WERI-Rb-1 (cell line): Measurements from ENCODE around the gene NET1.

Experiments
- DNase-seq: peaks from one replicate; pipeline ENCODE4 v3.0.0-alpha.2; 2020
- H3K27ac ChIP-seq: fragments of 250-450 bp; sonication (Bioruptor Pico); 2 replicates; pipeline ENCODE4 v1.5.1; 2020; ENCODE audit warnings: mild to moderate bottlenecking, moderate library complexity
- H3K27me3 ChIP-seq: fragments of 250-450 bp; sonication (Bioruptor Pico); 2 replicates; pipeline ENCODE4 v1.5.1; 2021; ENCODE audit warnings: mild to moderate bottlenecking, low read depth, moderate library complexity; ENCODE audit not compliant: insufficient read depth, severe bottlenecking
- H3K36me3 ChIP-seq: fragments of 250-450 bp; sonication (Bioruptor Pico); 2 replicates; pipeline ENCODE4 v1.5.1; 2020; ENCODE audit warnings: mild to moderate bottlenecking, moderate library complexity
- H3K4me3 ChIP-seq: 2 replicates; pipeline ENCODE4 v1.5.1; 2011; ENCODE audit warnings: low read depth, mild to moderate bottlenecking, control low read depth, low read length
- H3K9me3 ChIP-seq: fragments of 250-450 bp; sonication (Bioruptor Pico); 2 replicates; pipeline ENCODE4 v1.5.1; 2021; ENCODE audit warnings: mild to moderate bottlenecking, moderate library complexity; ENCODE audit not compliant: severe bottlenecking
- TF ChIP-seq, protein P1 (sequence below): IDR thresholded peaks from 2 replicates; pipeline ENCODE4 v1.5.1; 2011; ENCODE audit warnings: low read depth, mild to moderate bottlenecking, control low read depth, inconsistent platforms, low read length

Gene NET1, protein sequence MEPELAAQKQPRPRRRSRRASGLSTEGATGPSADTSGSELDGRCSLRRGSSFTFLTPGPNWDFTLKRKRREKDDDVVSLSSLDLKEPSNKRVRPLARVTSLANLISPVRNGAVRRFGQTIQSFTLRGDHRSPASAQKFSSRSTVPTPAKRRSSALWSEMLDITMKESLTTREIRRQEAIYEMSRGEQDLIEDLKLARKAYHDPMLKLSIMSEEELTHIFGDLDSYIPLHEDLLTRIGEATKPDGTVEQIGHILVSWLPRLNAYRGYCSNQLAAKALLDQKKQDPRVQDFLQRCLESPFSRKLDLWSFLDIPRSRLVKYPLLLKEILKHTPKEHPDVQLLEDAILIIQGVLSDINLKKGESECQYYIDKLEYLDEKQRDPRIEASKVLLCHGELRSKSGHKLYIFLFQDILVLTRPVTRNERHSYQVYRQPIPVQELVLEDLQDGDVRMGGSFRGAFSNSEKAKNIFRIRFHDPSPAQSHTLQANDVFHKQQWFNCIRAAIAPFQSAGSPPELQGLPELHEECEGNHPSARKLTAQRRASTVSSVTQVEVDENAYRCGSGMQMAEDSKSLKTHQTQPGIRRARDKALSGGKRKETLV

DNA sequence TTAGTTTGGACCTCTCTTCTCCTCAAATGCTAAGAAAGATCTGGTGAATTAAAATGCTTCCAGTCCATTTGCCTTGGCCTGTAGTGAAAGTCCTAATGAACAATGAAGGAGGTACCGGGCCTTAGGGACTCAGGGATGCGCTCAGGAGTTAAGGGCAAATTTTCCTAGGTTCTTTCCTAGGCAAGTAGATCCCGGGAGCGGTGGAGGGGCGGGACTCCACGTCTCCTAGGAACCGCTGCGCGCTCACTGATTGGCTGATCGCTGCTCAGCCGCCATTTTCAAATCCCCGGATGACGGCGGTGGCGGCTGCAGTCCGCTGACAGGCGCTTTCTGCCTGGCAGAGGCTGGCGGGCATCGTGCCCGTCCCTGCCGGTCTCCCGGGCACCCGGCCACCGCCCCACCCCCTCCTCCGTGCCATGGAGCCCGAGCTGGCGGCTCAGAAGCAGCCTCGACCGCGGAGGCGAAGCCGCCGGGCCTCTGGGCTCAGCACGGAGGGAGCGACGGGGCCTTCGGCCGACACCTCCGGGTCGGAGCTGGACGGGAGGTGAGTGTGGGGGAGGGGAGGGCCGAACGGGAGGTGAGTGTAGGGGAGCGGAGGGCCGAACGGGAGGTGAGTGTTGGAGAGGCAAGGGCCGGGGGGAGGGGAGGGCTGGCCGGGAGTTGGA is at the start of gene NET1:
Gene NET1 (plus strand): TSS at position 281 of the 665 bp plus-strand sequence. CDS start 136 bp downstream, at position 417.
- TF ChIP-seq, protein P1, sequence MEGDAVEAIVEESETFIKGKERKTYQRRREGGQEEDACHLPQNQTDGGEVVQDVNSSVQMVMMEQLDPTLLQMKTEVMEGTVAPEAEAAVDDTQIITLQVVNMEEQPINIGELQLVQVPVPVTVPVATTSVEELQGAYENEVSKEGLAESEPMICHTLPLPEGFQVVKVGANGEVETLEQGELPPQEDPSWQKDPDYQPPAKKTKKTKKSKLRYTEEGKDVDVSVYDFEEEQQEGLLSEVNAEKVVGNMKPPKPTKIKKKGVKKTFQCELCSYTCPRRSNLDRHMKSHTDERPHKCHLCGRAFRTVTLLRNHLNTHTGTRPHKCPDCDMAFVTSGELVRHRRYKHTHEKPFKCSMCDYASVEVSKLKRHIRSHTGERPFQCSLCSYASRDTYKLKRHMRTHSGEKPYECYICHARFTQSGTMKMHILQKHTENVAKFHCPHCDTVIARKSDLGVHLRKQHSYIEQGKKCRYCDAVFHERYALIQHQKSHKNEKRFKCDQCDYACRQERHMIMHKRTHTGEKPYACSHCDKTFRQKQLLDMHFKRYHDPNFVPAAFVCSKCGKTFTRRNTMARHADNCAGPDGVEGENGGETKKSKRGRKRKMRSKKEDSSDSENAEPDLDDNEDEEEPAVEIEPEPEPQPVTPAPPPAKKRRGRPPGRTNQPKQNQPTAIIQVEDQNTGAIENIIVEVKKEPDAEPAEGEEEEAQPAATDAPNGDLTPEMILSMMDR = no peak
- Histone ChIP-seq H3K27me3 (no peaks in the 10 kb centered on the region), H3K36me3 (no peaks in the 10 kb centered on the region), H3K9me3 (no peaks in the 10 kb centered on the region), H3K27ac (peak within 1 kb of the TSS; percentile 82), H3K4me3 (peak within 1 kb of the TSS; percentile 84)
- DNase-seq = peak; percentile 80

- DNase-seq = no peak
- Histone ChIP-seq H3K4me3 (no peak overlapping the region), H3K9me3 (no peaks in the 10 kb centered on the region), H3K36me3 (no peaks in the 10 kb centered on the region), H3K27ac (no peak overlapping the region), H3K27me3 (no peaks in the 10 kb centered on the region)
- TF ChIP-seq, protein P1 = no peak
These were observed 49.5 kb upstream of the NET1 start for GRCh38 chr10:5362873-5363272.

GRCh38 chr10:5364374-5364773 is 48.0 kb upstream of the NET1 start:
- TF ChIP-seq, protein P1 = no peak
- Histone ChIP-seq H3K9me3 (no peaks in the 10 kb centered on the region), H3K4me3 (no peak overlapping the region), H3K36me3 (no peaks in the 10 kb centered on the region), H3K27me3 (peaks cover 3% of the 10 kb centered on the region), H3K27ac (no peak overlapping the region)
- DNase-seq = no peak

- Histone ChIP-seq H3K27me3 (peaks cover 3% of the 10 kb centered on the region), H3K9me3 (no peaks in the 10 kb centered on the region), H3K36me3 (no peaks in the 10 kb centered on the region), H3K27ac (no peak within 1 kb of the TSS), H3K4me3 (no peak within 1 kb of the TSS)
- TF ChIP-seq, protein P1 = no peak
- no peak for DNase-seq
These were observed 47.4 kb upstream of the NET1 start, which contains the start of gene UCN3 for GRCh38 chr10:5364890-5365338. UCN3 (plus strand) TSS chr10:5364966; CDS start chr10:5373721, 8,755 bp downstream.

DNA sequence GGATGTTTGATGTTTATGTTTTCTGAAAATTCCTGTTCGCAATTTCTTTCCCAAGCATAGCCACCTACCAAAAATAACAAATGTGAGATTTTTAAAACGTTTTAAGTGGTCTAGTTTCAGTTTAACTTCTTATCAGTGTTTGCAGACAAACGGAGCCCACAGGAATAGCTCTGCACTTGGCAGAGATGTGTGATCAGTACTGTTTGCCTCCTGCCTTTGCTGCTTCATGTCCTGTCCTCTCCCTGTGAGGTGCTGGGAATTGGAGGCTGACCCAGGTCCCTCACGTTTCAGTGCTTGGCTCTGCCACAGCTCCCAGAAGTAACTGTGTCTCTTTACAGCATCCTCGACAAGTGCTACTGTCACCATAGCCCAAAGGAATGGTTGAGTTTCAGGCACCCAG is 46.4 kb upstream of the NET1 start:
- no peak for DNase-seq
- Histone ChIP-seq H3K27ac (no peak overlapping the region), H3K36me3 (no peaks in the 10 kb centered on the region), H3K9me3 (no peaks in the 10 kb centered on the region), H3K27me3 (peaks cover 3% of the 10 kb centered on the region), H3K4me3 (no peak overlapping the region)
- TF ChIP-seq, protein P1 = no peak
